Measurements from ENCODE around the gene TTC14.
"Not testable (repeated sequence)": the region's sequence is repeated elsewhere in the genome, so short reads cannot be mapped to it uniquely, and the experiment has no call there.

TTC14 gene, protein sequence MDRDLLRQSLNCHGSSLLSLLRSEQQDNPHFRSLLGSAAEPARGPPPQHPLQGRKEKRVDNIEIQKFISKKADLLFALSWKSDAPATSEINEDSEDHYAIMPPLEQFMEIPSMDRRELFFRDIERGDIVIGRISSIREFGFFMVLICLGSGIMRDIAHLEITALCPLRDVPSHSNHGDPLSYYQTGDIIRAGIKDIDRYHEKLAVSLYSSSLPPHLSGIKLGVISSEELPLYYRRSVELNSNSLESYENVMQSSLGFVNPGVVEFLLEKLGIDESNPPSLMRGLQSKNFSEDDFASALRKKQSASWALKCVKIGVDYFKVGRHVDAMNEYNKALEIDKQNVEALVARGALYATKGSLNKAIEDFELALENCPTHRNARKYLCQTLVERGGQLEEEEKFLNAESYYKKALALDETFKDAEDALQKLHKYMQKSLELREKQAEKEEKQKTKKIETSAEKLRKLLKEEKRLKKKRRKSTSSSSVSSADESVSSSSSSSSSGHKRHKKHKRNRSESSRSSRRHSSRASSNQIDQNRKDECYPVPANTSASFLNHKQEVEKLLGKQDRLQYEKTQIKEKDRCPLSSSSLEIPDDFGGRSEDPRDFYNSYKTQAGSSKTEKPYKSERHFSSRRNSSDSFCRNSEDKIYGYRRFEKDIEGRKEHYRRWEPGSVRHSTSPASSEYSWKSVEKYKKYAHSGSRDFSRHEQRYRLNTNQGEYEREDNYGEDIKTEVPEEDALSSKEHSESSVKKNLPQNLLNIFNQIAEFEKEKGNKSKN

DNA sequence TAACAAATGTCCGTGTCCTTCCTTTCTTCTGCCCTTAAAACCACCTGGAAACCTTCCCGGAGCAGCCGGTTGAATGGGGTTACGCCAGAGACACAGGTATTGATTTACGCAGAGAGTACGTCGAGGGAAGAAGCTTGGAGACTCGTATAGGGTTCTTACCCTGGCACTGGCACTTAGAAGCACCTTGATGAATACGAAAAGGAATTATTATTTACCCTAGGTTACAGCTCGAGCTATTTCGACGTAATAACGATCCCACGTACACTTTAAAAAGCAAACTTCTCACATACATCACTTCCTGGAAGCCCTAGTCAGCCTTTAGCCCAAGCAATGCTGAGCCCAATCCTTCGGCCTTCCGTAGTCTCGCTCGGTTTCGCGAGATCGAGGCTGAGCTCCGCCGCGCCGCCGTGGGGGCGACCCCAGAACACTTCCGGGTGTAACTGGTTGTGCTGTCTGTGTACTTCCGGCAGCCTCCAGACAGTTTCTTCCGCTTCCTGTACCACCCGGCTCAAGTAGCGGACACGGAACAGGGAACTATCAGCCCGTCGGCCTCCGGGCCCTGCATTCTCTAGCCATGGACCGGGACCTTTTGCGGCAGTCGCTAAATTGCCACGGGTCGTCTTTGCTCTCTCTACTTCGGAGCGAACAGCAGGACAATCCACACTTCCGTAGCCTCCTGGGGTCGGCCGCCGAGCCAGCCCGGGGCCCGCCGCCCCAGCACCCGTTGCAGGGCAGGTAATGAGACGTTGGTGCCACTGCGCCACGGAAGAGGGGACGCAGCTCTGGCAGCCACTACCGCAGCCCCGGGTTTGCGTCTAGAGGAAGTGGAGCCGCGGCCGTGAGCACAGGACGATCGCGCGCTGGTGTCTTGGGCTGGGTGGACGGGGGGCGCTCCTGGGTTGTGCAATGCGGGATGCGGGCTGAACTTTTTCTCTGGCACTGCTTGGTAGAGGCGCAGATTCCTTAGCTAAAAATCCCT, at the start of gene TTC14:
Gene TTC14 (plus strand): TSS at position 476 of the 979 bp plus-strand sequence. CDS start 99 bp downstream, at position 575.
- peak; percentile 31 to 95 (median 85) for DNase-seq

DNA sequence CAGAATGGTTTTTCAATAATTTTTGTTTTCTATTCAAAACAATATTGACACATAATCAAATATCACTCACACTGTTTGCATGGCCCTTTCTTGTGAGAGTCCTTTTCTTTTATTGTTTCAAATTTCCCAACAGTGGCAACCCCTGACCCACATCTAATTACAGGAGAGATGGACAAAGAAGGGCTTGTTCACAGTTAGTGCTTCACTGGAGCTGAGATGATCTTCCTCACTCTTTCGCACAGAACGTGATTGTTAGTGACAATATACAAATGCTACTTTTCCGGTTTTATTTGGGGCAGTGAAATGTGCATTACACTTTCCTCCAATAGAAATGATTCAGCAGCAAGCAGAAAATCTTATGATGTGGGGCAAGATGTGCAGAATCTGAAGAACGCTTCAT, 38.6 kb upstream of the TTC14 start:
- DNase-seq = no peak

DNA sequence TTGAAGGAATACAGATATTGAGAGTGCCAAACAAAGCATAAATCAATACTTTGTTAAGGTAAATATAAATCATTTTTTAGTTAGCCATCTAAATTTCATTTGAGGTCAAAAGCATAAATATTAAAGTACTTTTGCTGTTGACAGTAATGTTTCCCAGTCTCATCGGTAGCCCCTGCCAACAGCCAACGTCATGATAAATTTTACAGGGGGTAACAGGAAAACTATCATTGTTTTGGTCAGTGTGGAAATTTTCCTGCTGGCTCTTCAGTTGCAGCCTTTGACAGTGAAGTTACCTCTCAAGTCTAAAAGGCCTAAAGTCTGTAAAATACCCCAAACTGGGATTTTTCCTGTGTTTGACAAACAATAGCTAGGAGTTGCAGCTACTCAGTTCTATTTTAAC, 37.3 kb upstream of the TTC14 start:
- no peak for DNase-seq

DNA sequence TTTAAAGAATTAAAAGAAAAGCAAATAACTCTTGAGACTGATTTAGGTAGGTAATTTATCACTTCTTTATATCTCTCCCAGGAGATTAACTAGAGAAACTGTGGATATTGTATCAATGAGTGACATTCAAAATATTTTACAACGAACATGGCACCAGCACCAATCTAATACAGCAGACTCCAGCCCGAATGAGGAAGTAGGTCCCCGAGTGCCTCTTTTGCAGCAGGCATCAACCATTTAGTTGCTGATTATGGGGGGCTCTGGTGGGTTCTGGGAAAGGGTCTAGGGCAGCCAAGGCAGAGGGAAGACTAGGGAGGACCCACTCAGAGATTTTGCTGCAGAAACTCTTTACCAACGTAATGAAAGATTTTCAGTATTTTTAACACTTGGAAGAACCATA, 31.7 kb upstream of the TTC14 start:
- no peak for DNase-seq

DNA sequence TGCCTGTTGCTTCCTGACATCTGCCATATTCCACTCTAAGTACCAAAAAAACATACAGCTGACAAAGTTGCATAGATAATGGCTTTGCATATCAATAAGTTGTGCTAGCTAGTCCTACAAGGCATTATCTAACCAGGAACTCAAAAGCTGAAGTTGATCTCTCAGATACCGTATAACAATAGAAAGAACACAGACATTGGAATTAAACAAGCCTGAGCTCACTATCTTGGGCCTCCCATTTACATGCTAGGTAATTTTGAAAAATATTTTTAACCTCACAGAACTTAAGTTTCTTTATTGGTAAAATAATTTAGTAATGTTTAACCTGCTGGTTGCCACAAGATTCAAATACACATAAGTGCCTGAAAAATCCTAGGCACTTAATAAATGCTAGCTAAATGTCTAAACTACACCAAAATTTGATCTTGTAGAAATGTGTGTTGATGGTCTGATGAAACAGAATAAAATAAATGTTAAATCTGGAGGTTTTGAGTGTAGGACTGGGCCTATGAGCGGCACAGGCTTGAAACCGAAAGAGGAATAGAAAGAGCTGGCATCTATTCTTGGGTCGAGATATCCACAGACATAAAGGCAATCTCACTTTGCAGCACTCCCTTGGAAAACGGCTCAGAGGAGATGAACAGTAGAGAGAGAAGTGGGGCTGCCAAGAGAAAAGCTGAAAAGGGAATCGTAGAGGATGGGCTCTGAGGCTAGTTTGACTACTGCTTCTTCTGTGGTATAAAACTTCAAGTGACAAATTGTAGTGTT, 29.9 kb upstream of the TTC14 start:
- DNase-seq = no peak

DNA sequence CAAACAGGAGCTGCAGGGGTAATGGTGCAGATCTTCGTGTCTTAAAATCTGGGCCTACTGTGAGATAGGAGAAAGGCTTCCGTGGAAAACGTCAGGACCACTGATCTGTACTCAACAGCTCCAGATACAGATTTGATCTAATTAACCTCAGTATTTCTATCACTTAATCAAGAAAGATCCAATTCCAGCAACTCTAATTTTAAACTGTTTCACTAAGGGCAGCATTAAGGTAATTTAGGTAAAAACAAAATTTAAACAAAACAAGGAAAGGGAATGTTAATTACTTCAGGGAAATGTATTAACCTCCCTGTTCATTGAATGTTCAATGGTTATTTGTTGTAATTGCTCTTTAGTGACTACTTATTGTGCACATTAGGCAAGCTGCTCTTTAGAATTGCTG, 26.4 kb upstream of the TTC14 start:
- no peak for DNase-seq

DNA sequence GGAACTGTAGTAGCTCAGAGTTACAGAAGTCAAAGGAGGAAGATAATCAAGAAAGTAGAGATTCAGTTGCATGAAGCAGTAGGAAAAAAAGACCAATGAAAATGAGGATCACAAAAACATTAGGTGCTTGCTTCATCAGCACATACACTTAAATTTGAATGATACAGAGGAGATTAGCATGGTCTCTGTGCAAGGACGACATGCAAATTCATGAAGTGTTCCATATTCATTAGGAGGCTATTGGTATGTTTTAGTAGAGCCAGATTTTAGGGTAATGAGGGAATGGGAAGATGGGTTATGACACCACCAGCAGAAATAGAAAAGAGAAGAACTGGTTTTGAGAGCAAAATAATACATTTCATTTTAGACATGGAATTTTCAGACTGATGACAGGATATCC, 21.0 kb upstream of the TTC14 start:
- no peak for DNase-seq

DNA sequence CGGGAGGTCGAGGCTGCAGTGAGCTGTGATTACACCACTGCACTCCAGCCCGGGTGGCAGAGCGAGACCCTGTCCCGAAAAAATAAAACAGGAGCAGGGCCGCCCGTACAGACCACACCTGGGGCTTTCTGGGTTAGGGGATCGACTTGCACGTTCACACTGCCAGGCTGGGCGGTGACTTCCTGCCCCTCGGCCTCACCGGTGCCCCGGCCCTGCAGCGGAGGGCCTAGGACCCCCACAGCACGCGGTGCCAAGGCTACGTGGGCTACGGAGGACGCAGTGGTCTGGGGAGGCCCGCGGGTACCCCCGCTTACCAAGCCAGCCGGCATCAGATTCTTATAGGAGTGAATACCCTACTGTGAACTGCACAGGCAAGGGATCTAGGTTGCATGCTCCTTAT, 11.6 kb upstream of the TTC14 start:
- no peak for DNase-seq

DNA sequence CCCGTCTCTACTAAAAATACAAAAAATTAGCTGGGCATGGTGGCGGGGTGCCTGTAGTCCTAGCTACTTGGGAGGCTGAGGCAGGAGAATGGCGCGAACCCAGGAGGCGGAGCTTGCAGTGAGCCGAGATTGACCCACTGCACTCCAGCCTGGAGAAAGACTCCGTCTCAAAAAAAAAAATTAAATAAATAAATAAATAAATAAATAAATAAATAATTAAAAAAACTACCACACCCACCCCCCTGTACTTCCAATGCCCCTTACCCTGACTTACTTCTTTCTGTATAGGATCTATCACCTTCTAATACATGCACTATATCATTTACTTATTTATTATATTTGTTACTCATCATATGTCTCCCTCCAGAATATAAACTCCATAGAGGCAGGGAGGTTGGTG, 8.3 kb upstream of the TTC14 start:
- not testable (repeated sequence) for DNase-seq

DNA sequence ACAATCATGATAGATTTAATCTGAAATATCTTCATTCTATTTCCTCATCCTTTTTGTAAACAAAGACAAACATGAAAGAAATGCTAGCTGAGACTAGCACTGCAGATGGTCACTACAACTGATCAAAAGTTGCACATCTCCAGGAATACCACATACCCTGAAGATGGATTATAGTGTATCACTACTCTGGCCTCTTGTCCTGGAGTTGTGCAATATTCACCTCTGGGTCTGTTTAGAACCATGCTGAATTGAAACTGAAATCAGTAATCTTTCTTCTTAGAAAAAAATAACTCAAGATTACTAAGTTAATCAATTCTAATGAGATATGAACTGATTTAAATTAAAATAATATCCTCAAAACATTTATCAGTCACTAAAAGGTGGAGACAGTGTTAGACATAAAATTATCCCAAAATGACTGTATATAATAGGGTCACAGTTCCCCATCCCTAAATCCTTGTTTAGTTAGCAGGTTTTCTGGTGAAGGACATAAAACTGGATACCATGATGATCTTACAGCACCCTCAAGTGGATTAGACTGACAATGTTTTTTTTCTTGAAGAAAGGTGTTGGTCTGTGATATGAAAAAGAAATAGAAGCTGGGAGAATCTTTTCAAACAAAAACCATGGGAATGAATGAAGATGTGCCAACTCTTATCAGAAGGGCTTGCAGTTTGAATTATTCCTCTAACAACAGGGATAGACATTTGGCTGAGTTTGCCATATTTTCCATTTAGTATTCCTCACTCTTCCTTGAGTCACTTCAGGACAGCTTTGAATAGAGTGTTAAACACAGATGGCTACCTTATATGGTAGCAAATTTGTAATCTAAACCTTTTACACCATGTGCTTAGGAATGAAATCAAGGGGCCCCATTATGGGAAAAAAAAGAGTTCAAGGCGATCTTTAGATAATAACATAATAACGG, 7.1 kb upstream of the TTC14 start:
- peak in 1 of 51 donors; percentile 25 for DNase-seq

DNA sequence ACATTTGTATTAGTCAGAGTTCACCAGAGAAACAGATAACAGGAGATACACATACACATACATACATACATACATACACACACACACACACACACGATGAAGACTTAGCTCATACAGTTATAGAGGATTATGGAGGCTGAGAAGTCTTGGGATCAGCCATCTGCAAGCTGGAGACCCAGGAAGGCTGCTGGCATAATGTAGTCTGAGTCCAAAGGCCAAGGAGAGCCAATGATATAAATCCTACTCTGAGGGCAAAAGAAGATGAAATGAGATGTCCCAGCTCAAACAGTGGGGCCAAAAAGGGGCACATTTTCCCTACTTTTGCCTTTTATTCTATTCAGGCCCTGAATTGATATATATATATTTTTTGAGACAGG, 6.4 kb upstream of the TTC14 start:
- no peak for DNase-seq

DNA sequence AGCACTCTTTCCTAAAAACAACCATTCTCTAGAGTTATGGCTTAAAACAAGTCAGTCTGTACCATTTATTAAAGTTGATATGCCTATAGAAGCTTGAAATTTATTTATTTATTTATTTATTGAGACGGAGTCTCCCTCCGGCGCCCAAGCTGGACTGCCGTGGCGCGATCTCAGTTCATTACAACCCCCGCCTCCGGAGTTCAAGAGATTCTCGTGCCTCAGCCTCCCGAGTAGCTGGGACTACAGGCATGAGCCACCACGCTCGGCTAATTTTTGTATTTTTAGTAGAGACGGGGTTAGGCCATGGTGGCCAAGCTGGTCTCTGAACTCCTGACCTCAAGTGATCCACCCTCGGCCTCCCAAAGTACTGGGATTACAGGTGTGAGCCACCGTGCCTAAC, 1.5 kb upstream of the TTC14 start:
- no peak for DNase-seq

DNA sequence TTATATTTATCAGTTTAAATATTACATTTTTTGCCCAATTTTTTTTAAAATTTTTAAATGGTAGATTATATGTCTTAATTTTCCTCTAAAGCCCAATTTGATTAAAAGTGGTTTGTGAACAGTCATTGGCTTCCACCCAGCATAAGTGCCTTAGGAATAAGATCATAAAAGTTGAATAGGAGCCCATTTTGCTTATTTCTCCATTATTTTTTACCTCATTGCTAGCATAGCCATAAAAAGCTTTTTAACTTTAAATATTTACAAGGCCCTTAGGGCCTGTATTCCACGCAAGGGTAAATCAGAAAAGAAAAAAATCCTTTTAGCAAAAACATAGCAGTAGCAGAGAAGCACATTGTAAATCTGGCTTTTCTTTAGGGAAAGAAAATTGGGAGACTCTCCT, 9.0 kb downstream of the TTC14 start:
- DNase-seq = no peak

DNA sequence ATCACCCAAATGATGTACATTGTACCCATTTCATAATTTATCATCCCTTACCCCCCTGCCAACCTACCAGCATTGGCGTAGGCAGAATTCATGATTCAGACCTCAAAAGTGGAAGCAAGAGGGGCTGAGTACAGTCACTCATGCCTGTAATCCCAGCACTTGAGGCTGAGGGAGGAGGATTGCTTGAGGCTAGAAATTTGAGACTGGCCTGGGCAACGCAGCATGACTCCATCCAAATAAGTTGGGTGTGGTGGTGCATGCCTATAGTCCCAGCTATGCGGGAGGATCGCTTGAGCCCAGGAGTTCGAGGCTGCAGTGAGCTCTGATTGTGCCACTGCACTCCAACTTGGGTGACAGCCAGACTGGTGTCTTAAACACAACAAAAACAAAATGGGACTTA, 10.4 kb downstream of the TTC14 start:
- DNase-seq = no peak

DNA sequence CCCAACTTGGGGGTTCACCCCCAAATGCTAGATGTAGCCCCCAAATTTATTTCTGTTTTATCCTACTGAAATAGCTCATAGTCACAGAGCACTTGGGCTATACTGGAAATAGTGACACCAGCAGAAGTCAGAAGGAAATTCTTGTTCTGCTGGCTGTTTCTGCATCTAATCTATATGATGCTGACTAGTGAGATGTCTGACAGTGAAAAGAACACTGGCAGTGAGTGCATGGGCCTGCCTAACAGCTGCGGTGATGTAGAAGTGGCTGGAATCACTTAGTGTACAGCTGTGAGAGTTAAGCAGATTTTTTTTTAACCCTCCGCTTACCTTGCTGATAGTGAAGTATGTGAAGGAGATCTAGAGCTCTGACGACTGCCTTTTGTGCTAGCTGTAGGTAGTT, 14.0 kb downstream of the TTC14 start:
- DNase-seq = peak in 1 of 51 donors; percentile 0

DNA sequence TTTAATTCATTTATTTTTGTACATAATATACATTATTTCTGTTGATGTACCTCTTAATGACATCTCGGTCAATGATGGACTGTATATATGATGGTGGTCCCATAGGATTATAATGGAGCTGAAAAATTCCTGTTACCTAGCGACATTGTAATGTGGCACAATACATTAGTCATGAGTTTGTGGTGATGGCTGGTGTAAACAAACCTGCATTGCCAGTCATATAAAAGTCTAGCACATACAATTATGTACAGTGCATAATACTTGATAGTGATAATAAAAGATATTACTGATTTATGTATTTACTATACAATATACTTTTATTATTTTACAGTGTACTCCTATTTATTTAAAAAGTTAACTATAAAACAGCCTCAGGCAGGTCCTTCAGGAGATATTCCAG, 15.1 kb downstream of the TTC14 start:
- DNase-seq = no peak

DNA sequence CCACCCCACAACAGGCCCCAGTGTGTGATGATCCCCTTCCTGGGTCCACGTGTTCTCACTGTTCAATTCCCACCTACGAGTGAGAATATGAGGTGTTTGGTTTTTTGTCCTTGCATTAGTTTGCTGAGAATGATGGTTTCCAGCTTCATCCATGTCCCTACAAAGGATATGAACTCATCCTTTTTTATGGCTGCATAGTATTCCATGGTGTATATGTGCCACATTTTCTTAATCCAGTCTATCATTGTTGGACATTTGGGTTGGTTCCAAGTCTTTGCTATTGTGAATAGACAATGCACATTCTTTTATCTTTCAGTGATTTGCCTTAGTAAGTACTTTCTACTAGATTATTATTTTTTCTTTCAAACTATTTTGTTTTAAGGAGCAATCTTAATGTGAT, 16.6 kb downstream of the TTC14 start:
- not testable (repeated sequence) for DNase-seq

DNA sequence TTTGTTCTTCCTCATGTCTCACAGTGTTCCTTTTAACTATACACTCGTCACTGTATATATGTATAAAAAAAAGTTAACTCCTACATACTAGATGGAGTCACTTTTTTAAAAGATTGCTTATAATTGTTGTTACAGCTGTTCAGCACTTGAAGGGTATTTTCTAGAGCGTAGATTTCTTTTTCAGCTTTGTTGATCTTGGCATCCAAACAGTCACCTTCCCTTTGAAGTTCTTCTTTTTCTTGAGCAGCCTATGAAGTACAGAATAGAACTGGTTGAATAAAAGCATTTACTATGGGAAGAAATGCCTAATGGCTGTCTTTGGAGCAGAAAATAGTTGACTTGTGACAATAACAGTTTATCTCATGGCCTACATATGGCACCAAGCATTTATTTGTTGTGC, 17.8 kb downstream of the TTC14 start:
- DNase-seq = no peak

DNA sequence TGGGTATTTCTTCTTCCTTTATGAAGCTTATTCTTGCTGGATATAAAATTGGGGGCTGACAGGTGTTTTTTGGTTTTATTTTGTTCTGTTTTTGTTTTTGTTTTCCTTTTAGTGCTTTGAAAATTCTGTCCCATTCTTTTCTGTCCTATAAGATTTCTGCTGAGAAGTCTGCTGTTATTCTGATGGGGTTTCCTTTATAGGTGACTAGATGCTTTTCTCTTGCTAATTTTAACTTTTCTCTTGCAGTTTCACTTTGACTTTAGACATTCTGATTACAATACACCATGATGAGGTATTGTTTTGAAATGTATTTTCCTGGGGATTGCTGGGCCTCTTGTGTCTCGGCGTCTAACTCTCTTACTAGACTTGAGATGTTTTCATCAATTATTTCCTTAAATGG, 22.8 kb downstream of the TTC14 start:
- no peak for DNase-seq

DNA sequence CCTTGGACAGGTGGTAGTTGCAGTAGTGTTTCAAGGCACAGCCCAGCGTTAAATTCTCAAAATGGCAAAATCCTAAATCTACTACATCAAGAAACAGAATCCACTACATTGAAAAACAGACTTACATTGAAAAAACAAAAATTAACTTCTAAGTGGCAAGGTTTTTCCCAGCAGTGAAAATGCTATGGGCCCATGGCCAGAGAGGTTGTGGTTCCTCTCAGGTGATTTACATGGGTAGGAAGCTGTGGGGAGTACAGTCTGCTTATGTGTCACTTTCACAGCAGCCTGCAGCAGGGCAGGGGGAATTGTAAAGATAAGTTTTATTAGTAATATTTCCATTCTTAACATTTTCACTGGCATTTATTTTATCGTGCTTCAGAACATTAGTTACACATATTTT, 24.9 kb downstream of the TTC14 start:
- DNase-seq = no peak
